ENCODE results near the gene MGMT.

The MGMT gene

DNA sequence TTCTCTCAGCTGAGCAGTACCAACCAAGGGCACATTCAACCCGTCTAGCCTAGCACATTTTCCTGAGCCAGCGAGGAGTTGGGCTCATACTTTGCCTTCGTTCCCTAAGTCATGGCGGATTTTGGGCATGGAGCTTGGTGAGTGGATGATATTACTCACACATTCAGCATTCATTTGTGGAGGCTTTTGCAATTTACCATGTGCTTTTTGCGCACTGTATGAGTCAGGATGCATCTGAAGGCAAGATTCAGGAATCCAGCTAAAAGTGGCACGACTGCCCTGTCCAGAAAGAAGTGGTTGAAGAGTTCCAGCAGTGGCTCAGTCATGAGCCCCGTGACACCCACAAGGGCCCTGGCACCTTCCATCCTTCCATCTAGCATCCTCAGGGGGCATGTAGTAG, 24.2 kb upstream of the MGMT start:
- H3K4me2 ChIP-seq (ENCODE audit: low read depth, low read length) = no peak overlapping the region
- H3K9ac ChIP-seq (ENCODE audit: low read length) = no peak overlapping the region
- no peaks in the 10 kb centered on the region for H3K27me3 ChIP-seq (replicated peaks; ENCODE audit: insufficient read depth, low read length)
- H3K36me3 ChIP-seq (replicated peaks; ENCODE audit: insufficient read depth, low read length) = no peaks in the 10 kb centered on the region
- no peaks in the 10 kb centered on the region for H3K79me2 ChIP-seq (ENCODE audit: low read length)
- no peaks in the 10 kb centered on the region for H3K9me3 ChIP-seq (replicated peaks; ENCODE audit: insufficient read depth, low read length)
- no peaks in the 10 kb centered on the region for H4K20me1 ChIP-seq (ENCODE audit: insufficient read depth, low read length)
- H3K4me3 ChIP-seq (ENCODE audit: low read length) = no peak overlapping the region
- no peak overlapping the region for H2AFZ ChIP-seq (ENCODE audit: low read length)
- no peaks in the 10 kb centered on the region for H3K9me2 ChIP-seq (replicated peaks; ENCODE audit: insufficient read depth, low read length)
- DNase-seq = no peak
- H3F3A ChIP-seq (ENCODE audit: insufficient read depth, low read length) = no peaks in the 10 kb centered on the region
- H3K4me1 ChIP-seq (ENCODE audit: low read length) = no peaks in the 10 kb centered on the region
- H3K27ac ChIP-seq (ENCODE audit: low read length) = no peak overlapping the region
- TF ChIP-seq EZH2phosphoT487 (IDR thresholded peaks at IDR 0.05; ENCODE audit: low read length) (no peak), EZH2 (optimal IDR thresholded peaks at IDR 0.05; ENCODE audit: low read depth, low read length) (no peak)
- TF ChIP-seq, protein P1, sequence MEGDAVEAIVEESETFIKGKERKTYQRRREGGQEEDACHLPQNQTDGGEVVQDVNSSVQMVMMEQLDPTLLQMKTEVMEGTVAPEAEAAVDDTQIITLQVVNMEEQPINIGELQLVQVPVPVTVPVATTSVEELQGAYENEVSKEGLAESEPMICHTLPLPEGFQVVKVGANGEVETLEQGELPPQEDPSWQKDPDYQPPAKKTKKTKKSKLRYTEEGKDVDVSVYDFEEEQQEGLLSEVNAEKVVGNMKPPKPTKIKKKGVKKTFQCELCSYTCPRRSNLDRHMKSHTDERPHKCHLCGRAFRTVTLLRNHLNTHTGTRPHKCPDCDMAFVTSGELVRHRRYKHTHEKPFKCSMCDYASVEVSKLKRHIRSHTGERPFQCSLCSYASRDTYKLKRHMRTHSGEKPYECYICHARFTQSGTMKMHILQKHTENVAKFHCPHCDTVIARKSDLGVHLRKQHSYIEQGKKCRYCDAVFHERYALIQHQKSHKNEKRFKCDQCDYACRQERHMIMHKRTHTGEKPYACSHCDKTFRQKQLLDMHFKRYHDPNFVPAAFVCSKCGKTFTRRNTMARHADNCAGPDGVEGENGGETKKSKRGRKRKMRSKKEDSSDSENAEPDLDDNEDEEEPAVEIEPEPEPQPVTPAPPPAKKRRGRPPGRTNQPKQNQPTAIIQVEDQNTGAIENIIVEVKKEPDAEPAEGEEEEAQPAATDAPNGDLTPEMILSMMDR (IDR thresholded peaks at IDR 0.05; ENCODE audit: low read length) = no peak

DNA sequence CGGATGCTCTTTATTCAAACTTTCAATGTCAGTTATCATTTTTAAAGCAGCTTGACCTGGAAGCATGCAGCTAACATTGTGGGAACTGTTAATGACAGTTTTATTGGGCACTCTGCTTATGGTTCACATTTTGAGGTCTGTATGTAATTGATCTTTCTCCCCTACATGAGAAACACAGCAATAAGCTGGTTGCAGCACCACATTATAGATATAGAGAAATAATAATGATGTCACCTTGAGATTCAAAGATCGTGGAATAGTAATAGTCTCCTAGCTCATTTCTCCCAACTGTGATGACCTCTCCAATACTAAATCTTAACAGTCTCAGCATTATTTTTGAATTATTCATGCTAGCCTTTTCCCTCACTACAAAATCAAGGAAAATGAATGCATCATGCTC, 22.7 kb upstream of the MGMT start:
- H3K36me3 ChIP-seq (replicated peaks; ENCODE audit: insufficient read depth, low read length) = no peaks in the 10 kb centered on the region
- no peak overlapping the region for H2AFZ ChIP-seq (ENCODE audit: low read length)
- H3K9me3 ChIP-seq (replicated peaks; ENCODE audit: insufficient read depth, low read length) = no peaks in the 10 kb centered on the region
- no peaks in the 10 kb centered on the region for H3F3A ChIP-seq (ENCODE audit: insufficient read depth, low read length)
- no peaks in the 10 kb centered on the region for H3K27me3 ChIP-seq (replicated peaks; ENCODE audit: insufficient read depth, low read length)
- TF ChIP-seq EZH2 (optimal IDR thresholded peaks at IDR 0.05; ENCODE audit: low read depth, low read length) (no peak), EZH2phosphoT487 (IDR thresholded peaks at IDR 0.05; ENCODE audit: low read length) (no peak)
- TF ChIP-seq, protein P1 (IDR thresholded peaks at IDR 0.05; ENCODE audit: low read length) = no peak
- no peak overlapping the region for H3K27ac ChIP-seq (ENCODE audit: low read length)
- no peaks in the 10 kb centered on the region for H3K9me2 ChIP-seq (replicated peaks; ENCODE audit: insufficient read depth, low read length)
- no peak overlapping the region for H3K4me2 ChIP-seq (ENCODE audit: low read depth, low read length)
- H4K20me1 ChIP-seq (ENCODE audit: insufficient read depth, low read length) = no peaks in the 10 kb centered on the region
- no peak for DNase-seq
- H3K4me3 ChIP-seq (ENCODE audit: low read length) = no peak overlapping the region
- no peak overlapping the region for H3K9ac ChIP-seq (ENCODE audit: low read length)
- H3K79me2 ChIP-seq (ENCODE audit: low read length) = no peaks in the 10 kb centered on the region
- H3K4me1 ChIP-seq (ENCODE audit: low read length) = no peaks in the 10 kb centered on the region

DNA sequence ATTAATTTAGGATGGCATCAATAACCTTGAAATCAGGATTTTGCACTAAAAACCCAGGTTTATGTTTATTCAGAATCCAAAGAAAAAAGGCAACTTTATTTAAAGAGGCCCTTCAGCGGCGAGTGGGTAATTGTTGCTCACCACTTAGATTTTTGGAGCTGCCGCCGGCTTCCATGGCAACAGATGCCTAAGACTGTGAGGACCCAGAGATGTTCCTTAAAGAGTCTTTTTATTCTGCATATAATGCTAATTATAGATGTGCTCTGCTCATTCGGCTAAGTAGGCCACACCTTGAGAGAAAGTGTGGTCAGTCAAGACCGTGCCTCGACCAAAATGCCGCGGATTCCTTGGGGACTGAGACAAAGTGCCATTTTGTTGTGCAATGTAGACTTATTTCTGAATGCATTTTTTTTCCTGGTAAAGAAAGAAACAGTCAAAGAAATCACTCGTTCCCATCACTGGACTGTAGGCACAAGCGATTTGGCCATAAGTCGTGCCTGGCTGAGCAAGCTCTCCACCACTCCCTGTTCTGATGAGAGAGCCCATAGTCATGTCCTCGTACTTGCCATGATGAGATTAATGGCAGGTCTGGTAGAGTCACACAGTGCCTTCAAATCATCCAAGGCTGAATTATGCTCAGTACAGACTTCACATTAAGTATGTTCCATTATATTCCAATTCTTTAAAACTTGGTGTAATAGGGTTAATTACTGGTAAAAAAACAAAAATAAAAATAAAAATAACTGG, 21.4 kb upstream of the MGMT start:
- no peaks in the 10 kb centered on the region for H3K4me1 ChIP-seq (ENCODE audit: low read length)
- no peak overlapping the region for H3K4me3 ChIP-seq (ENCODE audit: low read length)
- no peak overlapping the region for H2AFZ ChIP-seq (ENCODE audit: low read length)
- no peaks in the 10 kb centered on the region for H3K27me3 ChIP-seq (replicated peaks; ENCODE audit: insufficient read depth, low read length)
- no peaks in the 10 kb centered on the region for H4K20me1 ChIP-seq (ENCODE audit: insufficient read depth, low read length)
- H3K36me3 ChIP-seq (replicated peaks; ENCODE audit: insufficient read depth, low read length) = no peaks in the 10 kb centered on the region
- H3K4me2 ChIP-seq (ENCODE audit: low read depth, low read length) = no peak overlapping the region
- no peaks in the 10 kb centered on the region for H3K9me2 ChIP-seq (replicated peaks; ENCODE audit: insufficient read depth, low read length)
- no peaks in the 10 kb centered on the region for H3K79me2 ChIP-seq (ENCODE audit: low read length)
- TF ChIP-seq EZH2 (optimal IDR thresholded peaks at IDR 0.05; ENCODE audit: low read depth, low read length) = no peak
- no peak for TF ChIP-seq EZH2phosphoT487 (IDR thresholded peaks at IDR 0.05; ENCODE audit: low read length)
- H3K9me3 ChIP-seq (replicated peaks; ENCODE audit: insufficient read depth, low read length) = no peaks in the 10 kb centered on the region
- H3F3A ChIP-seq (ENCODE audit: insufficient read depth, low read length) = no peaks in the 10 kb centered on the region
- no peak overlapping the region for H3K27ac ChIP-seq (ENCODE audit: low read length)
- DNase-seq = no peak
- no peak overlapping the region for H3K9ac ChIP-seq (ENCODE audit: low read length)

DNA sequence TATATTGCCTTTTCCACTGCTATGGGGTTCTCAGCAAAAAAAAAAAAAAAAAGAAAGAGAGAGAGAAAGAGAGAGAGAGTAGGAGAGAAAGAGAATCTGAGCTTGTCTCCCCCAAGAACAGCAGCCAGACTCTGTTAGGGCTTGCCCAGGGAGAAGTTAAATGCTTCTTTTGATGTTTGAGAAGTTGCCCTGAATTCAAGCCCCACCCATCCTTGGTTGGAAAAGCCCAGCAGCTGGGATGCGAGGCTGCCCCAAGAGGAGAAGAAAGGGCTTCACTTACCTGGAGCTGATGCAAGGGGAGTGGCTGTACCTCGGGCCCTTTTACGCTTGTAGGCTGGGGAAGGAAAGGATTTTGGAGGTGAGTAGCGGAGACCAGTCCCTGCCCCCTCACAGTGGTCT, 20.9 kb upstream of the MGMT start:
- H2AFZ ChIP-seq (ENCODE audit: low read length) = no peak overlapping the region
- no peaks in the 10 kb centered on the region for H3K4me1 ChIP-seq (ENCODE audit: low read length)
- H4K20me1 ChIP-seq (ENCODE audit: insufficient read depth, low read length) = no peaks in the 10 kb centered on the region
- H3K4me2 ChIP-seq (ENCODE audit: low read depth, low read length) = no peak overlapping the region
- H3K27me3 ChIP-seq (replicated peaks; ENCODE audit: insufficient read depth, low read length) = no peaks in the 10 kb centered on the region
- no peak for DNase-seq
- H3K9me2 ChIP-seq (replicated peaks; ENCODE audit: insufficient read depth, low read length) = no peaks in the 10 kb centered on the region
- no peak overlapping the region for H3K4me3 ChIP-seq (ENCODE audit: low read length)
- H3K9me3 ChIP-seq (replicated peaks; ENCODE audit: insufficient read depth, low read length) = no peaks in the 10 kb centered on the region
- H3K27ac ChIP-seq (ENCODE audit: low read length) = no peak overlapping the region
- no peaks in the 10 kb centered on the region for H3K79me2 ChIP-seq (ENCODE audit: low read length)
- H3F3A ChIP-seq (ENCODE audit: insufficient read depth, low read length) = no peaks in the 10 kb centered on the region
- no peak for TF ChIP-seq EZH2 (optimal IDR thresholded peaks at IDR 0.05; ENCODE audit: low read depth, low read length)
- TF ChIP-seq, protein P1 (IDR thresholded peaks at IDR 0.05; ENCODE audit: low read length) = no peak
- TF ChIP-seq EZH2phosphoT487 (IDR thresholded peaks at IDR 0.05; ENCODE audit: low read length) = no peak
- H3K36me3 ChIP-seq (replicated peaks; ENCODE audit: insufficient read depth, low read length) = no peaks in the 10 kb centered on the region
- H3K9ac ChIP-seq (ENCODE audit: low read length) = no peak overlapping the region
